SU-DHL-6 (cell line): Measurements from ENCODE around the gene SCFD2.

Experiments
- EZH2phosphoT487 ChIP-seq: fragments of 200-600 bp; sonication (generic), shearing (Covaris generic); conservative IDR thresholded peaks from 2 replicates; pipeline ENCODE4 v1.6.1; 2018; ENCODE audit warnings: mild to moderate bottlenecking, antibody characterized with exemption, low read length, moderate library complexity, mixed read lengths
- TF ChIP-seq, protein P1 (sequence below): fragments of 200-600 bp; sonication (generic); IDR thresholded peaks from one replicate; pipeline ENCODE4 v1.5.1; 2017; ENCODE audit warnings: antibody characterized with exemption, mild to moderate bottlenecking, low read length, moderate library complexity; ENCODE audit not compliant: insufficient read depth, poor library complexity, severe bottlenecking

DNA sequence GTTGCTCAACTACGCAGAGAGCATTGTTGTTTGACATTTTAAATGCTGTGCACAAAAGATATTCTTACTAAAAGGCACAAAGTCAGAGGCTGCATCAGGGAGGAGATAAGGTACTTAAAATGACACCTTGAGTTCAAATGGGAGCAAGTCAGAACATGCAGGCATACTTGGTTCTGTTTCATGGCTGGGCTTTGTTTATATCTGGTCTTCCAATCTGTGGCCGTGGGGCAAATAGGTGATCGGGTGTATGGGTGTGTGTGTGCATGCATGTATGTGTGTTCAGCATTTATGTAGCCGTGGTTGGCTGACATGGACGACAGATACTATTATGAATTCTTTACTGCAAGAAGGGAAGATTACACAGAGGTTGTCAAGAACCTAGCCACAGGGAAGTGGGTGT, 397.6 kb downstream of the SCFD2 start:
- TF ChIP-seq, protein P1, sequence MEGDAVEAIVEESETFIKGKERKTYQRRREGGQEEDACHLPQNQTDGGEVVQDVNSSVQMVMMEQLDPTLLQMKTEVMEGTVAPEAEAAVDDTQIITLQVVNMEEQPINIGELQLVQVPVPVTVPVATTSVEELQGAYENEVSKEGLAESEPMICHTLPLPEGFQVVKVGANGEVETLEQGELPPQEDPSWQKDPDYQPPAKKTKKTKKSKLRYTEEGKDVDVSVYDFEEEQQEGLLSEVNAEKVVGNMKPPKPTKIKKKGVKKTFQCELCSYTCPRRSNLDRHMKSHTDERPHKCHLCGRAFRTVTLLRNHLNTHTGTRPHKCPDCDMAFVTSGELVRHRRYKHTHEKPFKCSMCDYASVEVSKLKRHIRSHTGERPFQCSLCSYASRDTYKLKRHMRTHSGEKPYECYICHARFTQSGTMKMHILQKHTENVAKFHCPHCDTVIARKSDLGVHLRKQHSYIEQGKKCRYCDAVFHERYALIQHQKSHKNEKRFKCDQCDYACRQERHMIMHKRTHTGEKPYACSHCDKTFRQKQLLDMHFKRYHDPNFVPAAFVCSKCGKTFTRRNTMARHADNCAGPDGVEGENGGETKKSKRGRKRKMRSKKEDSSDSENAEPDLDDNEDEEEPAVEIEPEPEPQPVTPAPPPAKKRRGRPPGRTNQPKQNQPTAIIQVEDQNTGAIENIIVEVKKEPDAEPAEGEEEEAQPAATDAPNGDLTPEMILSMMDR = no peak
- no peak for TF ChIP-seq EZH2phosphoT487
